ENCODE data around the gene ZNF423.

The ZNF423 gene

DNA sequence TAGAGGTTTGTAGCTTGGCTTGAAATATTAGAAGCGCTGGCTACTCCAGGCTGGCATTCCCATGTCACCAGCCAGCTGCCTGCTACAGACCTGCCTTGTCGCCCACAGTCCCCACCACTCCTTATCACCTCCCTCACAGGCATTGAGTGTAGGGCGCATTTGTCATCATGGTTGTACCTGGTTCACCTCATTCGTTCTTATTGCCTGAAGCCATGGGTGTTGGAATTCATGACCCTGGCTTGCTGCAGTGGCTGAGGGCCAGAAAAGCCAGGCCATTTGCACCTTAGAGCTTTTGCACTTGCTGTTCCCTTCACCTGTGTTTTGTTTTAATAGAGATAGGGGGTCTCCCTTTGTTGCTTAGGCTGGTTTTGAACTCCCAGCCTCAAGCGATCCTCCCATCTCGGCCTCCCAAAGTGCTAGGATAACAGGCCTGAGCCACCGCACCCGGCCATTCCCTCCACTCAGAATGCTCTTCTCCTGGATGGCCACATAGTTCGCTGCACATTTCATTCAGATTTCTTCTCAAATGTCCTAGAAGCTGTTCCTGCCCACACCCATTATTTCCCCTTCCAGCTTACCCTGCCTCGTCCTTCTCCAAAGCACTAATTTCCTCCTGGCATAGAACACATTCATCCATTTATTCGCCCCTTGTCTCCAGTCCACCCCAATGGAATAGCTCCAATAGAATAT lies 384.7 kb downstream of the ZNF423 start:
- Histone ChIP-seq H3K4me1 (ENCODE audit: control insufficient read depth, insufficient read depth, low read length) (no peaks in the 10 kb centered on the region), H3K36me3 (ENCODE audit: control insufficient read depth, insufficient read depth, low read length) (no peaks in the 10 kb centered on the region), H3K27me3 (ENCODE audit: control insufficient read depth, insufficient read depth, low read length) (no peaks in the 10 kb centered on the region), H3K9ac (ENCODE audit: low read length) (no peak overlapping the region), H3K4me3 (ENCODE audit: low read length) (no peak overlapping the region), H3K27ac (ENCODE audit: low read depth, low read length) (no peak overlapping the region)

DNA sequence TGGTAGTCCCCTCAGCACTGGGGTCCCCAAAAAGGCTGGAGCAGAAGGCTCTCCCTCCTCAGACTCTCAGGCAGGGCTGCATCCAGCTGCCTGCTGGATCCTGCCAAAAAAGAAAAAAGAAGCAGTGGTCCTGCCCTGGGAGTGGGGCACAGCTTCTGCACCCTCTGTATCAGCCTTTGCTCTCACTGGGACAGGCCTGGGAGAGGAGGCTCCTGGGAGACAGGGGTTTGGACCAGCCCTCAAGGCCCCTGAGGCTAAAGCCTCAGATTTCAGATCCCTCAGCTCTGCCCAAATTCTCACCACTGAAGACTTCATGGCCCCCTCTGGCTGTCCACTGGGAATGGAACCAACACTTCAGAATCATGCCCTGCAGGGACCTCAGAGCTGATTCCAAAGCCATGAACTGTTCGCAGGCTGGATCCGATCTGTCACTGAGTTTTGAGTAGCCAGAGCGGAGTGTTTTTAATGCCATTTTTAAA lies 385.4 kb downstream of the ZNF423 start:
- no peaks in the 10 kb centered on the region for H3K27me3 ChIP-seq (ENCODE audit: control insufficient read depth, insufficient read depth, low read length)
- no peak overlapping the region for H3K27ac ChIP-seq (ENCODE audit: low read depth, low read length)
- no peak overlapping the region for H3K9ac ChIP-seq (ENCODE audit: low read length)
- H3K4me1 ChIP-seq (ENCODE audit: control insufficient read depth, insufficient read depth, low read length) = no peaks in the 10 kb centered on the region
- H3K4me3 ChIP-seq (ENCODE audit: low read length) = no peak overlapping the region
- H3K36me3 ChIP-seq (ENCODE audit: control insufficient read depth, insufficient read depth, low read length) = no peaks in the 10 kb centered on the region

DNA sequence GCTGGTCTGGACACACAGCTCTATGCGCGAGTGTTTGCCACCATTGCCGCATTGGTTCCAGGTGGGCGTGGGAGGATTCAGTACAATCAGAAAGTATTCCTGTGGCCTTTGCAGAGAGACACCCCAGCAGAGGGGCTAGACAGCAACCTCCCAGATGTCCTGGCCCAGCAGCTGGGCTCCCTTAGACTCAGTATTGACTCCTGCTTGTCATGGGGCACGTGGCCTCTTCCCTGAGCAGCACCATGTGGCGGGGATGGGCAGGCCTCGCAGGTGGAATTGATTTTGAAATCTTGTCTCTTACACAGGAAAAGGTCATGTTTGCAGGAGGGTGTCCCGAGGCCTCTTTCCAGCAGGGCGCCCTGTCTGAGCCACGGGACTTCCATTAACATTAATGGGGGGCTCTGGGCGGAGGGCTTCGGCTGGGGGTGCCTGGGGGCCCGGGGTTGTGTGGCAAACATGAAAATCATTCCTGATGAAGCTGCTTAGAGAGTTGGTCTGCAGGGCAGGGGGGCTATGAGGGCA lies 385.9 kb downstream of the ZNF423 start:
- no peak overlapping the region for H3K9ac ChIP-seq (ENCODE audit: low read length)
- H3K36me3 ChIP-seq (ENCODE audit: control insufficient read depth, insufficient read depth, low read length) = no peaks in the 10 kb centered on the region
- H3K27me3 ChIP-seq (ENCODE audit: control insufficient read depth, insufficient read depth, low read length) = no peaks in the 10 kb centered on the region
- no peak overlapping the region for H3K4me3 ChIP-seq (ENCODE audit: low read length)
- H3K27ac ChIP-seq (ENCODE audit: low read depth, low read length) = no peak overlapping the region
- no peaks in the 10 kb centered on the region for H3K4me1 ChIP-seq (ENCODE audit: control insufficient read depth, insufficient read depth, low read length)

DNA sequence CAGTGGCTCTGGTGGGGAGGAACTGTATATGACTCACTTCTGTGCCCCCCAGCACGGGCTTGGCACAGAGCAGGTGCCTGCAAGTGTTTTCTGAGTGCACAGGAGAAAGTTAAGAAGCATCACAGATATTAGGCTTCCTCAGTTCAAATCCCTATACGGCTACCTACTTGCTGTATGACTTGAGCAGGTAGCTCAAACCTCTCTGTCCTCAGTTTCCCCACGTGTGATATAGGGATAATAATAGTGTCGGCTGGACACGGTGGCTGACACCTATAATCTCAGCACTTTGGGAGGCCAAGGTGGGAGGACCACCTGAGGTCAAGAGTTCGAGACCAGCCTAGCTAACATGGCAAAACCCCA lies 386.6 kb downstream of the ZNF423 start:
- Histone ChIP-seq H3K4me3 (ENCODE audit: low read length) (no peak overlapping the region), H3K4me1 (ENCODE audit: control insufficient read depth, insufficient read depth, low read length) (no peaks in the 10 kb centered on the region), H3K9ac (ENCODE audit: low read length) (no peak overlapping the region), H3K36me3 (ENCODE audit: control insufficient read depth, insufficient read depth, low read length) (no peaks in the 10 kb centered on the region), H3K27ac (ENCODE audit: low read depth, low read length) (no peak overlapping the region), H3K27me3 (ENCODE audit: control insufficient read depth, insufficient read depth, low read length) (peaks cover 2% of the 10 kb centered on the region)

DNA sequence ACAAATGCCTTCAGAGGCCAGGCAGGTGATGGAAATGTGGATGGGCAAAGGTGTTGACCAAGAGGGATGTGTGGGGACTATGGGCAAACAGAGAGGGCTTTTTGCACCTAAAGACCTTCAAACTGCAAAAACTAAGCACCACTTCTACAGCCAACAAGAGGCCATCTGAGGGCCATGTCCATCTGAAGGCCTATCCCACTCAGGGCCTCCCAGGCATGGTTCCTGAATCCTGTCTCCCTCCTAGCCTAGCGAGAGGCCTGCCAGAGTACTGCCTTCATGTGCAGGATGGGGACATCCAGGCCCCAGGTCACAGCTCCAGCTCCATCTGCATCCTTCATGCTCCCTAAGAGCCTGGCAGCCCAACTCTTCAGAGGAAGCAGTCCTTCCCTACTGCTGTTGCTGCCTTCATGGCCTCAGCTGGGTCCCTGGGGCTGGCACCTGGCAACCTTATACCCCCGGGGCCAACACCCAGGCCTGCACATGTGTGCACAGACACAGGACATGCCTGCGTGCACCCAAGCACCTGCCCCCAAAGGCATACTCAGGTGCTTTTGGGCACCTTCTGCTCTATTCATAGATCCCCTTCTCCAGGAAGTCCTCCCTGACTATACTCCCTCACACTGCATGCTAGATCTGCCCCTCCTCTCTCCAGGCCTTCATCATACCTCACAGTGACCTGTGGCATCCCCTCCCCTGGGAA lies 387.2 kb downstream of the ZNF423 start:
- Histone ChIP-seq H3K4me3 (ENCODE audit: low read length) (no peak overlapping the region), H3K36me3 (ENCODE audit: control insufficient read depth, insufficient read depth, low read length) (no peaks in the 10 kb centered on the region), H3K27me3 (ENCODE audit: control insufficient read depth, insufficient read depth, low read length) (peaks cover 2% of the 10 kb centered on the region), H3K4me1 (ENCODE audit: control insufficient read depth, insufficient read depth, low read length) (no peaks in the 10 kb centered on the region), H3K27ac (ENCODE audit: low read depth, low read length) (no peak overlapping the region), H3K9ac (ENCODE audit: low read length) (no peak overlapping the region)

DNA sequence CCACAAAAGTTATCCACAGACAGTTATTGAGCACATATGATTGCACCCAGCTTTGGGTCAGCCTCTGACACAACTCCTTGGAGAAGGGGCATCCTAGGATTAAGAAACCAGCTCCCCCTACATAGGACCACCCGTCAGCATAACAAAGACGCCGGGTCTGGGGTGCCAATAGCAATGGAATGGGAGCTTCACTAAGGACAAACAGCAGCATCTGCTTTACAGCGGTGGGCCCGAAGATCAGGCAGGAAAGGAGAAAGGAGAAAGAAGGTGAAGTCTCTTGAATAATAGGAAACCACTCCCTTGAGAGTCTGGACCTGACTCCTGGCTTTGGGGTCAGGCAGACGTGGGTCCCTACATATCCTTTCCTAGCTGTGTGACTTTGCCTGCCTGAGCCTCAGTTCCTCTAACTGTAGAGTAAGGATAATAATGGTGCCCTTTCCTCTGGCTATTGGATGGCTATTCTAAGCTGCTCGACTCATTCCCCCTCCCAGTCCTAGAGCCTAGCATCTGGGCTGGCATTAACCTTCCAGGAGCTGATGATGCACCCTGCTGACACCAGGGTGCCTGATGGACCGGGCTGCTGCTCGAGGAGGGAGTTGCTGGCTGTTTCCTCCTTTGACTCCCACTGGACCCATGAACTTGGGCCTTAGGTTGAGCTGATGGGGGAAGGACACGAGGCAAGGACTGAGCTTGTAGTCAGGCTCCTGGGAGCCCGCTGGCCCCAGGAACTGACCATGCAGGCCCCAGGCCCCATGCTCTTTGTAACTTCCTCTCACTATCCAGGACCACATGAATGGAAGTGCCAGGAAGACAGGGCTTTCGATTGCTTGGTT lies 388.2 kb downstream of the ZNF423 start:
- Histone ChIP-seq H3K27me3 (ENCODE audit: control insufficient read depth, insufficient read depth, low read length) (peaks cover 5% of the 10 kb centered on the region), H3K36me3 (ENCODE audit: control insufficient read depth, insufficient read depth, low read length) (no peaks in the 10 kb centered on the region), H3K27ac (ENCODE audit: low read depth, low read length) (no peak overlapping the region), H3K4me3 (ENCODE audit: low read length) (no peak overlapping the region), H3K4me1 (ENCODE audit: control insufficient read depth, insufficient read depth, low read length) (no peaks in the 10 kb centered on the region), H3K9ac (ENCODE audit: low read length) (no peak overlapping the region)

DNA sequence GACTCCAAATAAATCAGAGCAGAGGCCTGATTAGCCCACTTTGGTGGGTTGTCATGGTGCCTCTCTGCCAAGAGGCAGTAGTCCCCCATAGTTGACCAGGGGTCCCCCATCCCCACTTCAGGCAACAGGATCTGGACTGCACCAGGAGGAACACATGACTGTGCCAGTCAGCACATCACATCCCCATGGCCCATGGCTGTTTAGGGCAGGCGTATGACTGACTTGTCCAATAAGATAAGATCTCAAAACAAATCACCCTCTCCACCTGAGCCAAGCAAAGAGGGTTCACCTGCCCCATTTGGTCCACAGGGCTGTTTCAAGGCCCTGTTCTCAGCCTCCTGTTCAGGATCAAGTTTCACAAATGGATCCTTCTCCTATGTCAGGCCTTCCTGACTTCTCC lies 389.0 kb downstream of the ZNF423 start:
- H3K9ac ChIP-seq (ENCODE audit: low read length) = no peak overlapping the region
- H3K36me3 ChIP-seq (ENCODE audit: control insufficient read depth, insufficient read depth, low read length) = no peaks in the 10 kb centered on the region
- no peak overlapping the region for H3K27ac ChIP-seq (ENCODE audit: low read depth, low read length)
- H3K27me3 ChIP-seq (ENCODE audit: control insufficient read depth, insufficient read depth, low read length) = peaks cover 5% of the 10 kb centered on the region
- no peaks in the 10 kb centered on the region for H3K4me1 ChIP-seq (ENCODE audit: control insufficient read depth, insufficient read depth, low read length)
- H3K4me3 ChIP-seq (ENCODE audit: low read length) = no peak overlapping the region

DNA sequence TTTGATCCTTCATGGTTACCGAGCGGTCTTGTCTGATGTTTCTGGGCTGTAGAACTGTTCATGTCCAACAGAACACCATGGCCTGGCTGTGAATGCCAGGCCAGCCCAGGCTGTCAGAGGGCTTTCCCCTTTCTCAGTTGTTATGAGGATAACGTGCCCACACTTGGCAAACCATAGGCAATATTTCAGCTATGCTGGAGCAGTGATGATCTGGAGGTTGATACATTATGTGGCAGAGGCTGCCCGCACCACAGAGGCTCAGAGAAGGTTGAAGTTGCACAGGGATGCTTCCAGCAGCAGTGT lies 389.4 kb downstream of the ZNF423 start:
- Histone ChIP-seq H3K27ac (ENCODE audit: low read depth, low read length) (no peak overlapping the region), H3K4me3 (ENCODE audit: low read length) (no peak overlapping the region), H3K9ac (ENCODE audit: low read length) (no peak overlapping the region), H3K4me1 (ENCODE audit: control insufficient read depth, insufficient read depth, low read length) (no peaks in the 10 kb centered on the region), H3K36me3 (ENCODE audit: control insufficient read depth, insufficient read depth, low read length) (no peaks in the 10 kb centered on the region), H3K27me3 (ENCODE audit: control insufficient read depth, insufficient read depth, low read length) (peaks cover 5% of the 10 kb centered on the region)

DNA sequence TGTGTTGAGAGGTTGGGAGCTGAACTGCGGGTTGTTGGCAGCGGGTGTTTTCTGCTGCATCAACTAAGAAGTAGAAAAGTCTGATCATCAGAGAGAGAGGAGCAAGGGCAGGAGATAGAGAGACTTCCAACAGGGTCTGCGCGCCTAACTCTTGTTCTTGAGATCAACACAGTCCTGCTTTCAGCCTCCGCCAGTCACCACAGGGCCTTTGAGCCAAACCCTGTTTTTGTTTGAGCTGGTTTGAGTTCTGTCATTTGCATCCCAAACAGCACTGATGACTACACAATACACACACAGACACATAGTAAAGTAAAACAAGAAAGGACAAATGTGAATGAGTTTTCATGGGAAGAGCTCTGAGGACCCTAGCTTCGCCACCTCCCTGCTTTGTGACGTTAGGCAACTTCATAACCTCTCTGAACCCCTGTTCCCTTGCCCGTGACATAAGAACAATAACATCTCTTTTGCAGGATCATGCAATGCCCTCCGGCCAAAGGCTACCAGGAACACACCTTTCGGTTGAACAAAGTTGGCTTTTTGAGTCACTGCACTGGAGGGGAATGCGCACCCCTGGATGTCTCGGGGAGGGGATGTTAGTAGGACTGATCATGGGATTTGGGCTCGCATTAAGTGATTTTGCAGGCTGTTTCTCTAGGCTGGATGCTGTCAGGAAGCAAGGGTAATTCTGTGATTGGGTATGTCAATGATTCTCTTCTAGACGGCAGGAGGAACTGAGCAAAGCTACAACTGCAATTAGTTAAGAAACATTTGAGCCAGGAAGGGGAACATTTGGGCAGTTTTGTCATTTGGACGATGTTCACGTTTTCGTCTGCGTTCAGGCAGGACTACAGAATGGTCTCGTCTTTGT lies 390.0 kb downstream of the ZNF423 start:
- Histone ChIP-seq H3K4me3 (ENCODE audit: low read length) (no peak overlapping the region), H3K27me3 (ENCODE audit: control insufficient read depth, insufficient read depth, low read length) (peaks cover 5% of the 10 kb centered on the region), H3K36me3 (ENCODE audit: control insufficient read depth, insufficient read depth, low read length) (no peaks in the 10 kb centered on the region), H3K4me1 (ENCODE audit: control insufficient read depth, insufficient read depth, low read length) (no peaks in the 10 kb centered on the region), H3K9ac (ENCODE audit: low read length) (no peak overlapping the region), H3K27ac (ENCODE audit: low read depth, low read length) (no peak overlapping the region)

DNA sequence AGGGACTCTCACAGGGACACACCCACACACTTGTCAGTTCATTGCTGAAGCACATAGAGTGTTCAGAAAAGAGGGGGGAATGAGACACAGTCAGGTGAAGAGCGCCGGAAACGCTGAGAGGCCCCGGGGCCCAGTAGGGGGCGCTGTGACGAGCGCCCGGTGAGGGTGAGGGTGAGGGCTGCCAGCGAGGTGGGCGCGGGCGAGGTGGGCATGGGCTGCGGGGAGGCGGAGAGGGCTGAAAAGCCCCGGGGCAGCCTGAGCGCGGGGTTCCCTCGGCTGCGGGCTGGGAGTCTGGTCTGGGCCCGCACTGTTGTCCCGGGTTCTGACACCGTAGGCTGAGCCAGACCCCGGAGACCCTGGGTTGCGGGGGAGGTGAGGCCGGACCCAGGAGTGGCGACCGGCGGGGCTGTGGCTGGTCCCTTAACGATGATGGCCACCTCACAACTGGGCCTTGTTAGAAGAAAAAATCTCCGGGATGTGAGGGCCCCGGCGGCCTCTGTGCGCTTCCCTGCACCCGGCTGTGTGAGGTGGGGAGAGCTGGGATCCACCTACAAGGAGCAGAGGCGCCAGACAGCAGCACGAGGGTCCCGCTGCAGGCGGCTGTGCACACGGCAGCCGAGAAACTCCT lies 390.9 kb downstream of the ZNF423 start:
- H3K36me3 ChIP-seq (ENCODE audit: control insufficient read depth, insufficient read depth, low read length) = no peaks in the 10 kb centered on the region
- no peak overlapping the region for H3K27ac ChIP-seq (ENCODE audit: low read depth, low read length)
- no peaks in the 10 kb centered on the region for H3K4me1 ChIP-seq (ENCODE audit: control insufficient read depth, insufficient read depth, low read length)
- no peak overlapping the region for H3K4me3 ChIP-seq (ENCODE audit: low read length)
- H3K9ac ChIP-seq (ENCODE audit: low read length) = no peak overlapping the region
- H3K27me3 ChIP-seq (ENCODE audit: control insufficient read depth, insufficient read depth, low read length) = peaks cover 5% of the 10 kb centered on the region

DNA sequence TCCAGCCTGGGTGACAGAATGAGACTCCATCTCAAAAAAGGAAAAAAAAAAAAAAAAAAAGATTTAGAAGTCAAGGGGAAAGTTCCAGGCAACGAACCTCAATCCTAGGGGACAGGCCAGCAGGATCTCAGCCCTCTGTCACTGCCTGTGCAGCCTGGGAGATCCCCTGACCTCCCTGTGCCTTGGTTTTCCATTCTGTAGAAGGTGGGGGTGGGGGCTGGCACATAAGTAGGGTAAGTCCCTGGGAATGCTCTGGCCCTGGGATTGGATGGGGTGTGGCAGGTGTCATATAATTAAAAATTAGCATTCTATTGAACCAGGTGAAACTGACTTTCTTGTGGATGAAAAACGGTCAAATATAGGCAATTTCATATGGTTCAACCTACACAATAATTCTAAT lies 391.8 kb downstream of the ZNF423 start:
- H3K36me3 ChIP-seq (ENCODE audit: control insufficient read depth, insufficient read depth, low read length) = no peaks in the 10 kb centered on the region
- H3K9ac ChIP-seq (ENCODE audit: low read length) = no peak overlapping the region
- H3K27me3 ChIP-seq (ENCODE audit: control insufficient read depth, insufficient read depth, low read length) = peaks cover 5% of the 10 kb centered on the region
- no peak overlapping the region for H3K4me3 ChIP-seq (ENCODE audit: low read length)
- no peaks in the 10 kb centered on the region for H3K4me1 ChIP-seq (ENCODE audit: control insufficient read depth, insufficient read depth, low read length)
- H3K27ac ChIP-seq (ENCODE audit: low read depth, low read length) = no peak overlapping the region

All from rectal smooth muscle tissue (tissue), 1 donor.